ENCODE data around the gene ZMIZ1. TPM values are rescaled to one million over a fixed set of nuclear protein-coding genes. Genes with fewer than 3 reads are reported as not detected.

ZMIZ1 gene
- polyA plus RNA-seq, 1 donor from 2014 or later = 26.8 TPM

GRCh38 chr10:79044036-79044632, 24.6 kb upstream of the ZMIZ1 start:
- Histone ChIP-seq H3K27me3 (ENCODE audit: insufficient read depth, low read depth, low read length) (no peaks in the 10 kb centered on the region), H2AFZ (ENCODE audit: low read depth, low read length) (no peak overlapping the region), H4K20me1 (ENCODE audit: insufficient read depth) (no peaks in the 10 kb centered on the region), H3K9me2 (ENCODE audit: insufficient read depth, low read length) (no peaks in the 10 kb centered on the region), H3F3A (ENCODE audit: insufficient read depth, low read length, poor library complexity, severe bottlenecking) (no peaks in the 10 kb centered on the region), H3K4me2 (ENCODE audit: low read length) (no peak overlapping the region), H3K79me2 (replicated peaks; ENCODE audit: insufficient read depth, low read length) (no peaks in the 10 kb centered on the region), H3K9me3 (ENCODE audit: low read length) (no peaks in the 10 kb centered on the region), H3K36me3 (ENCODE audit: insufficient read depth, low read length) (no peaks in the 10 kb centered on the region), H3K9ac (ENCODE audit: low read length) (no peak overlapping the region), H3K4me3 (ENCODE audit: low read length) (no peak overlapping the region), H3K27ac (ENCODE audit: low read length) (no peak overlapping the region)
- TF ChIP-seq EZH2 (IDR thresholded peaks at IDR 0.05; ENCODE audit: borderline replicate concordance, insufficient read depth, low read length, poor library complexity, severe bottlenecking) = no peak
- no peak for TF ChIP-seq TAF1 (IDR thresholded peaks at IDR 0.05; ENCODE audit: low read depth)
- TF ChIP-seq CTCF (IDR thresholded peaks at IDR 0.05; ENCODE audit: poor library complexity, severe bottlenecking) = no peak
- TF ChIP-seq POLR2AphosphoS5 (IDR thresholded peaks at IDR 0.05) = no peak
- no peak for TF ChIP-seq SMC3 (conservative IDR thresholded peaks at IDR 0.05; ENCODE audit: poor library complexity)
- TF ChIP-seq RAD21 (conservative IDR thresholded peaks at IDR 0.05) = no peak
- TF ChIP-seq MXI1 (conservative IDR thresholded peaks at IDR 0.05; ENCODE audit: poor library complexity, severe bottlenecking) = no peak
- TF ChIP-seq REST (IDR thresholded peaks at IDR 0.05; ENCODE audit: borderline replicate concordance) = no peak
- no peak for TF ChIP-seq EP300 (conservative IDR thresholded peaks at IDR 0.05; ENCODE audit: poor library complexity, severe bottlenecking)

GRCh38 chr10:79044846-79045245, 23.9 kb upstream of the ZMIZ1 start:
- Histone ChIP-seq H4K20me1 (ENCODE audit: insufficient read depth) (no peaks in the 10 kb centered on the region), H3K9me2 (ENCODE audit: insufficient read depth, low read length) (no peaks in the 10 kb centered on the region), H3K27me3 (ENCODE audit: insufficient read depth, low read depth, low read length) (no peaks in the 10 kb centered on the region), H3K9me3 (ENCODE audit: low read length) (no peaks in the 10 kb centered on the region), H3K9ac (ENCODE audit: low read length) (no peak overlapping the region), H3K4me3 (ENCODE audit: low read length) (no peak overlapping the region), H3K79me2 (replicated peaks; ENCODE audit: insufficient read depth, low read length) (no peaks in the 10 kb centered on the region), H3K36me3 (ENCODE audit: insufficient read depth, low read length) (no peaks in the 10 kb centered on the region), H3K4me2 (ENCODE audit: low read length) (no peak overlapping the region), H3F3A (ENCODE audit: insufficient read depth, low read length, poor library complexity, severe bottlenecking) (no peaks in the 10 kb centered on the region), H3K27ac (ENCODE audit: low read length) (no peak overlapping the region), H2AFZ (ENCODE audit: low read depth, low read length) (no peak overlapping the region)
- TF ChIP-seq POLR2AphosphoS5 (IDR thresholded peaks at IDR 0.05) = no peak
- TF ChIP-seq SMC3 (conservative IDR thresholded peaks at IDR 0.05; ENCODE audit: poor library complexity) = no peak
- TF ChIP-seq TAF1 (IDR thresholded peaks at IDR 0.05; ENCODE audit: low read depth) = no peak
- no peak for TF ChIP-seq REST (IDR thresholded peaks at IDR 0.05; ENCODE audit: borderline replicate concordance)
- no peak for TF ChIP-seq RAD21 (conservative IDR thresholded peaks at IDR 0.05)
- TF ChIP-seq CTCF (IDR thresholded peaks at IDR 0.05; ENCODE audit: poor library complexity, severe bottlenecking) = no peak
- no peak for TF ChIP-seq EP300 (conservative IDR thresholded peaks at IDR 0.05; ENCODE audit: poor library complexity, severe bottlenecking)
- TF ChIP-seq EZH2 (IDR thresholded peaks at IDR 0.05; ENCODE audit: borderline replicate concordance, insufficient read depth, low read length, poor library complexity, severe bottlenecking) = no peak
- no peak for TF ChIP-seq MXI1 (conservative IDR thresholded peaks at IDR 0.05; ENCODE audit: poor library complexity, severe bottlenecking)
